Ishikawa (cell line): ENCODE data around the gene CASQ2.

Source experiments
- CEBPB ChIP-seq: IDR thresholded peaks from 2 replicates; pipeline ENCODE4 v1.6.1; 2012
- CREB1 ChIP-seq: IDR thresholded peaks from 2 replicates; pipeline ENCODE4 v1.6.1; 2012; ENCODE audit warnings: low read depth
- EGR1 ChIP-seq: IDR thresholded peaks from 2 replicates; pipeline ENCODE4 v1.6.1; 2012
- EP300 ChIP-seq: IDR thresholded peaks from 2 replicates; pipeline ENCODE4 v1.6.1; 2012; ENCODE audit warnings: borderline replicate concordance
- FOXM1 ChIP-seq: IDR thresholded peaks from 2 replicates; pipeline ENCODE4 v1.6.1; 2012; ENCODE audit warnings: low read depth, borderline replicate concordance
- NFIC ChIP-seq: IDR thresholded peaks from 2 replicates; pipeline ENCODE4 v1.6.1; 2012
- RAD21 ChIP-seq: IDR thresholded peaks from 2 replicates; pipeline ENCODE4 v1.6.1; 2012; ENCODE audit warnings: low read depth
- REST ChIP-seq: IDR thresholded peaks from 2 replicates; pipeline ENCODE4 v1.6.1; 2012; ENCODE audit warnings: low read depth, mild to moderate bottlenecking
- TAF1 ChIP-seq: IDR thresholded peaks from 2 replicates; pipeline ENCODE4 v1.6.1; 2012; ENCODE audit warnings: low read depth, mild to moderate bottlenecking
- TCF12 ChIP-seq: IDR thresholded peaks from 2 replicates; pipeline ENCODE4 v1.6.1; 2012; ENCODE audit warnings: low read depth
- TEAD4 ChIP-seq: IDR thresholded peaks from 2 replicates; pipeline ENCODE4 v1.6.1; 2012
- YY1 ChIP-seq: IDR thresholded peaks from 2 replicates; pipeline ENCODE4 v1.6.1; 2012; ENCODE audit warnings: low read depth
- ZBTB7A ChIP-seq: IDR thresholded peaks from 2 replicates; pipeline ENCODE4 v1.6.1; 2012; ENCODE audit warnings: low read depth
- TF ChIP-seq, protein P1 (sequence below): IDR thresholded peaks from 2 replicates; pipeline ENCODE4 v1.6.1; 2012
- TF ChIP-seq, protein P2 (sequence below): IDR thresholded peaks from 2 replicates; pipeline ENCODE4 v1.6.1; 2012

Gene CASQ2

GRCh38 chr1:115768549-115768948, at the start of gene CASQ2:
Gene CASQ2 (minus strand): TSS chr1:115768714. CDS start chr1:115768541, 173 bp downstream.
- TF ChIP-seq TEAD4 (no peak), RAD21 (no peak), TCF12 (no peak), EP300 (no peak), TAF1 (no peak), CREB1 (no peak), EGR1 (no peak), FOXM1 (no peak), ZBTB7A (no peak), YY1 (no peak), REST (no peak), NFIC (no peak)
- TF ChIP-seq, protein P1, sequence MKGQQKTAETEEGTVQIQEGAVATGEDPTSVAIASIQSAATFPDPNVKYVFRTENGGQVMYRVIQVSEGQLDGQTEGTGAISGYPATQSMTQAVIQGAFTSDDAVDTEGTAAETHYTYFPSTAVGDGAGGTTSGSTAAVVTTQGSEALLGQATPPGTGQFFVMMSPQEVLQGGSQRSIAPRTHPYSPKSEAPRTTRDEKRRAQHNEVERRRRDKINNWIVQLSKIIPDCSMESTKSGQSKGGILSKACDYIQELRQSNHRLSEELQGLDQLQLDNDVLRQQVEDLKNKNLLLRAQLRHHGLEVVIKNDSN = no peak
- TF ChIP-seq, protein P2, sequence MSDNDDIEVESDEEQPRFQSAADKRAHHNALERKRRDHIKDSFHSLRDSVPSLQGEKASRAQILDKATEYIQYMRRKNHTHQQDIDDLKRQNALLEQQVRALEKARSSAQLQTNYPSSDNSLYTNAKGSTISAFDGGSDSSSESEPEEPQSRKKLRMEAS = no peak

DNA sequence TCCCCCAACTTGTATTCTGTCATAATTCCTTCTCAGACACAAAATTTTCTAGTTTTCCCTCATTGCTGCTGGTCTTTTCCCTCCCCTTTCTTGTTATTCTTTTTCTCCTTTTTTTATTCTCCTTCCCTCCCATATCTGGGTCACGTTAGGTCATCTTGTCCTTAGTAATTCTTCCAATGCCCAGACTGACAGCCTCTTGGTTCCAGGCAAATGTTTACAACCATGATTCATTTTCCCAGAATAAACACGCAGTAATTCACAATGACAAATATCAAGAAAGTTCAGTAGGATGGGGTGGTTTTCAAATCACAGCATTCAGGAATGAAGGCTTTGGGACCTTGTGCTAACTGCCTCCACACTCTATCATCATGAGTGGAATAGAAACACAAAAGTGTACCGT, 47.2 kb upstream of the CASQ2 start:
- no peak for TF ChIP-seq TEAD4
- TF ChIP-seq CEBPB = no peak
- no peak for TF ChIP-seq RAD21

DNA sequence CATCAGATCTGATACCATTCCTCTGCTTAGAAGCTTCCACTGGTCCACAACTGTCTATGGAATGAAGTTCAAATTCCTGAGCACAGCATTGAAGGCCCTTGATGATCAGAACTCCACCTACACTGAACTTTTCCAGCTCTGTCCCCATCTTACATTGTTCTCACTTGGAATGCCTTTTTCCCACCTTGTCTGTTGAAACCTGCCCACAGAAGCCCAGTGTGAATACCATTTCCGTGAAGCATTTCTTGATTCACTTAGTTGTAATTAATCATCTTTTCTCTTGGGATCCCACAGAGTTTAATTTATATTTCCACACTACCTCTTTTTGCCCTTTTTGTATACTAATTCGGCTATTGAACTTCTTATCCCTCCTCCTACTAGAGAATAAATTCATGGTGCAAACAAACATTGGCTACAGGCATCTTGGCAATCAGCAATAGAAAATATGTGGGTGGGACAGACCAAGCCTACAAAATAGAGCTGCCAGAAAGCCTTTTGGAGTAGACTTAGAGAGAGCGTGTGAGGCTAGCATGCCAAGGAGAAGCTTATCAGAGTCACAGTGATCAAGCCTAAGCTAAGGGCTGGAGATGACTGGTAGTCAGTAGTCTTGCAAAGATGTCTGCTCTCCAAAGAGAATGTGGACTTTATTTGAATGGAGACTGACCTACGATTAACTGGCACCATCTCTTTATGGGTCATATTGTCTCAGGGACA, 46.3 kb upstream of the CASQ2 start:
- no peak for TF ChIP-seq REST

DNA sequence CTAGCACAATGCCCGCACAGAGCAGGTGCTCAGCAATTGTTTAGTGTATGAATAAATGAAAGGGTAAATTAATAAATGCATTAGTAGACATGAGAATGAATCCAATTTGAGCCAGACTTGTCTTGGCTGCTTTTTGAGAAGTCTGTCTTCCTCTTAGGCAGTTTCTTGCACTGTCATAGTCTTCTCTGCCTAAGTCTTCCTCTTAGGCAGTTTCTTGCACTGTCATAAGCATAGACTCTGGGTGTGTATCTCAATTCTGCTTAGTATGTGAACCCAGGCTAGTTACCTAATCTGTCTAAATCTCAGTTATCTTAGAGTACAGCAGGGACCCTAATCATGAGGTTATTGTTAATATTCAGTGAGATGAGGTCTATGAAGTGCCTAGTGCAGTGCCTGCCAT, 45.2 kb upstream of the CASQ2 start:
- TF ChIP-seq TEAD4 (no peak), CREB1 (no peak), TAF1 (no peak), CEBPB (no peak), ZBTB7A (no peak), TCF12 (no peak), YY1 (no peak), NFIC (no peak), EGR1 (no peak), EP300 (no peak), RAD21 (no peak), REST (no peak), FOXM1 (no peak)
- TF ChIP-seq, protein P2 = no peak
- TF ChIP-seq, protein P1 = no peak
